Hepatocyte (in vitro differentiated cells): ENCODE results near the gene TPPP. TPM values are rescaled to one million over a fixed set of nuclear protein-coding genes. Genes with fewer than 3 reads are reported as not detected.
"Not testable (repeated sequence)": the region's sequence is repeated elsewhere in the genome, so short reads cannot be mapped to it uniquely, and the experiment has no call there.

Experiments used
- DNase-seq: peaks from one replicate; pipeline ENCODE4 v3.0.0-alpha.2; 2016; ENCODE audit warnings: low spot score
- H2AFZ ChIP-seq: fragments of 200-600 bp; sonication (generic); 2 replicates; pipeline ENCODE4 v1.6.0; 2016; ENCODE audit warnings: antibody characterized with exemption, mild to moderate bottlenecking
- H3K27ac ChIP-seq: fragments of 200-600 bp; sonication (generic); 2 replicates; pipeline ENCODE4 v1.5.1; 2016; ENCODE audit warnings: mild to moderate bottlenecking
- H3K27me3 ChIP-seq: fragments of 200-600 bp; sonication (generic); 2 replicates; pipeline ENCODE4 v1.6.1; 2016
- H3K36me3 ChIP-seq: fragments of 200-600 bp; sonication (generic); replicated peaks from 2 replicates; pipeline ENCODE4 v1.5.1; 2016; ENCODE audit warnings: low read depth; ENCODE audit not compliant: insufficient read depth
- H3K4me1 ChIP-seq: fragments of 200-600 bp; sonication (generic); 2 replicates; pipeline ENCODE4 v1.5.1; 2016; ENCODE audit warnings: mild to moderate bottlenecking, moderate library complexity; ENCODE audit not compliant: insufficient read depth
- H3K4me2 ChIP-seq: fragments of 200-600 bp; sonication (generic); 2 replicates; pipeline ENCODE4 v1.6.0; 2016
- H3K4me3 ChIP-seq: fragments of 200-600 bp; sonication (generic); 2 replicates; pipeline ENCODE4 v1.5.1; 2016; ENCODE audit warnings: mild to moderate bottlenecking
- H3K79me2 ChIP-seq: fragments of 200-600 bp; sonication (generic); 2 replicates; pipeline ENCODE4 v1.6.0; 2017; ENCODE audit warnings: mild to moderate bottlenecking
- H3K9me2 ChIP-seq: fragments of 200-600 bp; sonication (generic); replicated peaks from 2 replicates; pipeline ENCODE4 v1.6.0; 2017; ENCODE audit warnings: mild to moderate bottlenecking; ENCODE audit not compliant: insufficient read depth
- H3K9me3 ChIP-seq: fragments of 200-600 bp; sonication (generic); 2 replicates; pipeline ENCODE4 v1.5.1; 2016; ENCODE audit warnings: low read depth, mild to moderate bottlenecking
- H4K20me1 ChIP-seq: fragments of 200-600 bp; sonication (generic); 2 replicates; pipeline ENCODE4 v1.6.0; 2016; ENCODE audit warnings: mild to moderate bottlenecking; ENCODE audit not compliant: insufficient read depth, poor library complexity, severe bottlenecking
- CTCF ChIP-seq: fragments of 200-600 bp; sonication (generic); IDR thresholded peaks from 2 replicates; pipeline ENCODE4 v1.5.1; 2016; ENCODE audit warnings: antibody characterized with exemption, mild to moderate bottlenecking; ENCODE audit not compliant: poor library complexity
- WGBS: methylation state at CpG from one replicate; pipeline ENCODE4 v1.1.6; 2016; ENCODE audit warnings: low lambda C conversion rate; ENCODE audit errors: missing lambda C conversion rate; 5-methylcytosine and 5-hydroxymethylcytosine counted together
- polyA plus RNA-seq: library from polyadenylated mRNA; unstranded; fragments of >200 nt; fragmentation: Nextera tagmentation; extraction: Ambion mirVana; gene quantifications from 2 replicates; pipeline ENCODE4 v1.2.1, GENCODE V29; 2016
- total RNA-seq: library from RNA; depleted of rRNA; stranded (reverse); fragments of >200 nt; gene quantifications from 2 replicates; pipeline ENCODE4 v1.2.3, GENCODE V29; 2014

The TPPP gene
- total RNA-seq = 1.6 and 2.0 TPM in 2 replicates
- 4.3 and 5.2 TPM in 2 replicates for polyA plus RNA-seq

GRCh38 chr5:693271-694041 is at the start of gene TPPP:
TSS of gene TPPP (minus strand) at chr5:693352. CDS start at chr5:678060, 15,292 bp downstream.
- H3K9me2 ChIP-seq, H3K79me2 ChIP-seq, H3K36me3 ChIP-seq, H3K27me3 ChIP-seq, H3K4me1 ChIP-seq, H4K20me1 ChIP-seq, H3K27ac ChIP-seq, H3K9me3 ChIP-seq, H2AFZ ChIP-seq: not testable (repeated sequence)
- WGBS = no CpG with 5 or more reads among the region's 109 CpGs
- Histone ChIP-seq H3K4me3 (peak within 1 kb of the TSS; percentile 30), H3K4me2 (peak within 1 kb of the TSS; percentile 84)
- peak; percentile 89 for DNase-seq

- H3K4me3 ChIP-seq, H3K27me3 ChIP-seq, H3K36me3 ChIP-seq, DNase-seq, H3K79me2 ChIP-seq, H3K27ac ChIP-seq, H3K9me2 ChIP-seq, H2AFZ ChIP-seq, H4K20me1 ChIP-seq, H3K9me3 ChIP-seq, H3K4me2 ChIP-seq, H3K4me1 ChIP-seq: not testable (repeated sequence)
- WGBS = 88% methylated on average over 6 of the region's 6 CpGs
These were observed 49.1 kb upstream of the TPPP start for GRCh38 chr5:742276-742675.

GRCh38 chr5:734145-734544 is 41.0 kb upstream of the TPPP start:
- not testable (repeated sequence) for H3K79me2 ChIP-seq, H2AFZ ChIP-seq, H4K20me1 ChIP-seq, DNase-seq, H3K9me3 ChIP-seq, H3K36me3 ChIP-seq, H3K27me3 ChIP-seq, H3K4me3 ChIP-seq, H3K9me2 ChIP-seq, H3K4me1 ChIP-seq, H3K4me2 ChIP-seq, H3K27ac ChIP-seq
- WGBS = no CpG with 5 or more reads among the region's 1 CpG

- H3K9me3 ChIP-seq, H3K27ac ChIP-seq, H3K4me1 ChIP-seq, H3K4me2 ChIP-seq, H4K20me1 ChIP-seq, H3K27me3 ChIP-seq, H3K79me2 ChIP-seq, DNase-seq, H3K4me3 ChIP-seq, H3K36me3 ChIP-seq, H2AFZ ChIP-seq, H3K9me2 ChIP-seq: not testable (repeated sequence)
- WGBS = 96% methylated on average over 10 of the region's 10 CpGs
These were observed 39.8 kb upstream of the TPPP start for GRCh38 chr5:732754-733454.

GRCh38 chr5:729225-729624 is 36.1 kb upstream of the TPPP start:
- DNase-seq, H3K79me2 ChIP-seq, H3K9me3 ChIP-seq, H3K4me1 ChIP-seq, H3K9me2 ChIP-seq, H3K27ac ChIP-seq, H3K4me3 ChIP-seq, H2AFZ ChIP-seq, H3K36me3 ChIP-seq, H4K20me1 ChIP-seq, H3K27me3 ChIP-seq, H3K4me2 ChIP-seq: not testable (repeated sequence)
- 77% methylated on average over 5 of the region's 7 CpGs for WGBS

GRCh38 chr5:727087-727486 is 33.9 kb upstream of the TPPP start:
- H3K4me2 ChIP-seq, H3K27me3 ChIP-seq, H3K9me3 ChIP-seq, H3K79me2 ChIP-seq, H2AFZ ChIP-seq, H3K9me2 ChIP-seq, H3K4me1 ChIP-seq, H3K4me3 ChIP-seq, H4K20me1 ChIP-seq, H3K36me3 ChIP-seq, H3K27ac ChIP-seq: not testable (repeated sequence)
- TF ChIP-seq CTCF = peak; percentile 16
- DNase-seq = peak; percentile 38
- WGBS = 14% methylated on average over 8 of the region's 9 CpGs

- not testable (repeated sequence) for H3K4me3 ChIP-seq, H4K20me1 ChIP-seq, H3K4me2 ChIP-seq, H3K9me2 ChIP-seq, H3K9me3 ChIP-seq, H3K27ac ChIP-seq, H3K79me2 ChIP-seq, H3K27me3 ChIP-seq, DNase-seq, H2AFZ ChIP-seq, H3K4me1 ChIP-seq, H3K36me3 ChIP-seq
- 86% methylated on average over 2 of the region's 6 CpGs for WGBS
These were observed 30.7 kb upstream of the TPPP start for GRCh38 chr5:723865-724264.

- 65% methylated on average over 4 of the region's 4 CpGs for WGBS
These were observed 30.2 kb upstream of the TPPP start for GRCh38 chr5:723309-723708.

More at GRCh38 chr5:723309-723708, 30.2 kb upstream of the TPPP start:
- H3K4me2 ChIP-seq, H3K4me1 ChIP-seq, DNase-seq, H3K79me2 ChIP-seq, H3K27ac ChIP-seq, H3K9me3 ChIP-seq, H4K20me1 ChIP-seq, H3K36me3 ChIP-seq, H3K4me3 ChIP-seq, H2AFZ ChIP-seq, H3K9me2 ChIP-seq, H3K27me3 ChIP-seq: not testable (repeated sequence)
